Measurements from ENCODE around the gene COX7A2. TPM values are rescaled to one million over a fixed set of nuclear protein-coding genes. Genes with fewer than 3 reads are reported as not detected.

Gene COX7A2
- polyA plus RNA-seq, 1 donor (not counting 4 experiments of a cell fraction or from before 2014, with no cell fraction given), result 474 TPM

GRCh38 chr6:75285283-75285639, 41.7 kb upstream of the COX7A2 start:
- no peaks in the 10 kb centered on the region for H3K9me1 ChIP-seq (ENCODE audit: control insufficient read depth, extremely low read depth, insufficient read depth, low read length)
- H3K9ac ChIP-seq (ENCODE audit: control insufficient read depth, extremely low read depth, insufficient read depth, low read length), result peak overlapping the region; percentile 92
- no peak for DNase-seq (ENCODE audit: low read depth, low spot score)
- H3K4me2 ChIP-seq (ENCODE audit: control insufficient read depth, extremely low read depth, insufficient read depth, low read depth, low read length), result peak overlapping the region; percentile 78
- H4K20me1 ChIP-seq (ENCODE audit: control insufficient read depth, extremely low read depth, insufficient read depth, low read length), result no peaks in the 10 kb centered on the region
- FAIRE-seq, result no peak
- TF ChIP-seq EZH2 (IDR thresholded peaks at IDR 0.05; ENCODE audit: low read length) (no peak), CTCF (optimal IDR thresholded peaks at IDR 0.05 in 1 of 3, IDR thresholded peaks at IDR 0.05 in 1 of 3, conservative IDR thresholded peaks at IDR 0.05 in 1 of 3; ENCODE audit: extremely low read depth in 1 of 3, insufficient read depth in 2 of 3, low read length in 3 of 3) (no peak)
- H3K4me3 ChIP-seq (ENCODE audit: control insufficient read depth in 2 of 3, extremely low read depth in 1 of 3, insufficient read depth in 2 of 3, low read depth in 1 of 3, low read length in 3 of 3), result peak overlapping the region; percentile 82 to 98 (median 85)
- dilution Hi-C loops (cut with MboI; ENCODE audit: extremely low pct_ligation_motif_present, low sequenced_read_pairs), result no loop called here
- peaks cover 42% of the 10 kb centered on the region for H3K79me2 ChIP-seq (ENCODE audit: control insufficient read depth, insufficient read depth, low read length)
- no peaks in the 10 kb centered on the region for H3K36me3 ChIP-seq (ENCODE audit: control insufficient read depth in 2 of 2, extremely low read depth in 1 of 2, insufficient read depth in 2 of 2, low read length in 2 of 2)
- H3K27me3 ChIP-seq (ENCODE audit: control insufficient read depth, extremely low read depth, insufficient read depth, low read length), result no peaks in the 10 kb centered on the region
- peaks cover 22% of the 10 kb centered on the region for H3K4me1 ChIP-seq (ENCODE audit: control insufficient read depth, extremely low read depth, insufficient read depth, low read length)
- H3K27ac ChIP-seq (ENCODE audit: control insufficient read depth, insufficient read depth, low read length), result peak overlapping the region; percentile 82
- peak overlapping the region; percentile 93 for H2AFZ ChIP-seq (ENCODE audit: control insufficient read depth, low read length)
- H3K9me3 ChIP-seq (ENCODE audit: control insufficient read depth, low read depth, low read length), result no peaks in the 10 kb centered on the region

GRCh38 chr6:75284632-75285282, 41.2 kb upstream of the COX7A2 start, which contains the start of gene TMEM30A:
TSS of gene TMEM30A (minus strand) at chr6:75284792. CDS start at chr6:75284638, 154 bp downstream.
- Histone ChIP-seq H4K20me1 (ENCODE audit: control insufficient read depth, extremely low read depth, insufficient read depth, low read length) (no peaks in the 10 kb centered on the region), H3K27ac (ENCODE audit: control insufficient read depth, insufficient read depth, low read length) (peak within 1 kb of the TSS; percentile 83), H3K4me1 (ENCODE audit: control insufficient read depth, extremely low read depth, insufficient read depth, low read length) (peaks cover 26% of the 10 kb centered on the region), H3K4me3 (ENCODE audit: control insufficient read depth in 2 of 3, extremely low read depth in 1 of 3, insufficient read depth in 2 of 3, low read depth in 1 of 3, low read length in 3 of 3) (peak within 1 kb of the TSS; percentile 85 to 98 (median 97)), H3K9ac (ENCODE audit: control insufficient read depth, extremely low read depth, insufficient read depth, low read length) (peak within 1 kb of the TSS; percentile 92), H3K4me2 (ENCODE audit: control insufficient read depth, extremely low read depth, insufficient read depth, low read depth, low read length) (peak within 1 kb of the TSS; percentile 78), H2AFZ (ENCODE audit: control insufficient read depth, low read length) (peak within 1 kb of the TSS; percentile 93), H3K79me2 (ENCODE audit: control insufficient read depth, insufficient read depth, low read length) (peaks cover 47% of the 10 kb centered on the region), H3K27me3 (ENCODE audit: control insufficient read depth, extremely low read depth, insufficient read depth, low read length) (no peaks in the 10 kb centered on the region), H3K36me3 (ENCODE audit: control insufficient read depth in 2 of 2, extremely low read depth in 1 of 2, insufficient read depth in 2 of 2, low read length in 2 of 2) (no peaks in the 10 kb centered on the region), H3K9me3 (ENCODE audit: control insufficient read depth, low read depth, low read length) (no peaks in the 10 kb centered on the region), H3K9me1 (ENCODE audit: control insufficient read depth, extremely low read depth, insufficient read depth, low read length) (no peaks in the 10 kb centered on the region)
- DNase-seq (ENCODE audit: low read depth, low spot score), result peak; percentile 94
- peak; percentile 100 for FAIRE-seq
- no peak for TF ChIP-seq EZH2 (IDR thresholded peaks at IDR 0.05; ENCODE audit: low read length)
- no peak for TF ChIP-seq CTCF (optimal IDR thresholded peaks at IDR 0.05 in 1 of 3, IDR thresholded peaks at IDR 0.05 in 1 of 3, conservative IDR thresholded peaks at IDR 0.05 in 1 of 3; ENCODE audit: extremely low read depth in 1 of 3, insufficient read depth in 2 of 3, low read length in 3 of 3)
- dilution Hi-C loops (cut with MboI; ENCODE audit: extremely low pct_ligation_motif_present, low sequenced_read_pairs), result no loop called here

Data from keratinocyte (primary cell).